Measurements from ENCODE around the gene CLCF1.

CLCF1 gene

GRCh38 chr11:67395555-67396258 is 22.3 kb upstream of the CLCF1 start:
- DNase-seq (ENCODE audit: low spot score): no peak

GRCh38 chr11:67393990-67394389 is 20.6 kb upstream of the CLCF1 start:
- DNase-seq (ENCODE audit: low spot score): no peak

DNA sequence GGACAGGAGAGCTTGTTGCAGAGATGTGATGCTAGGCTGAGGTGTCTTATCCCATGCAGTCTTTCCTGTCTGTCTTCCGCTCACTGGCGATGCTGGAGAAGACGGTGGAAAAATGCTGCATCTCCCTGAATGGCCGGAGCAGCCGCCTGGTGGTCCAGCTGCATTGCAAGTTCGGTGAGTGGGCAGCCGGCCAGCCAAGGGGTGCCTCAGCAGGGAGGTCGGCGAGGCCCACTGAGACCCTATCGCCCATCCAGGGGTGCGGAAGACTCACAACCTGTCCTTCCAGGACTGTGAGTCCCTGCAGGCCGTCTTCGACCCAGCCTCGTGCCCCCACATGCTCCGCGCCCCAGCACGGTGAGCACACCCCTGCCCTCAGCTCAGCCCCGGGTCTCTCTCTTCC is 20.0 kb upstream of the CLCF1 start:
- no peak for DNase-seq (ENCODE audit: low spot score)

DNA sequence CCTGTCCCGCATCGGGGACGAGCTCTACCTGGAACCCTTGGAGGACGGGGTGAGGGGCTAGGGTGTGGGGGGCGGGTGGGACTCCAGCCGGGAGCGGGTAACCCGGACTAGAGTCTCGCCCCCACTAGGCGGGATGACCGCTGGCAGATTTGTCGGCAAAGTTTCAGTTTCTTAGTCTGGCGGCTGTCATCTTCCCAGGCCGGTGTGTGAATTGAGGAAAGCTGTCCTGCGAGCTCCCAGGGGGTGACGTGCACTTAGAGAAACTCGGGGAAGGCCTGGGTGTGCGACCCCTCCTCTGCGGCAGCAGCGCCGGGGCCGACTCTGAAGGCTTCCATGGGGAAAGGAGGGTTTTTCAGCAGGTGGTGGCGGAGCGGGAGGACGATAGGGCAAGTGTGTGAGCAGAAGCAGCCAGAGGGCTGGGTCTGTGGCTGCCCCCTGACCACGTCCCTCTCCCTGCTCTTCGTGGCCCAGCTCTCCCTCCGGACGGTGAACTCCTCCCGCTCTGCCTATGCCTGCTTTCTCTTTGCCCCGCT is 18.9 kb upstream of the CLCF1 start:
- no peak for DNase-seq (ENCODE audit: low spot score)

GRCh38 chr11:67391304-67392182 is 18.1 kb upstream of the CLCF1 start, which contains the start of gene RAD9A:
RAD9A (plus strand) TSS chr11:67391986; CDS start chr11:67392045, 59 bp downstream.
- peak; percentile 98 for DNase-seq (ENCODE audit: low spot score)

DNA sequence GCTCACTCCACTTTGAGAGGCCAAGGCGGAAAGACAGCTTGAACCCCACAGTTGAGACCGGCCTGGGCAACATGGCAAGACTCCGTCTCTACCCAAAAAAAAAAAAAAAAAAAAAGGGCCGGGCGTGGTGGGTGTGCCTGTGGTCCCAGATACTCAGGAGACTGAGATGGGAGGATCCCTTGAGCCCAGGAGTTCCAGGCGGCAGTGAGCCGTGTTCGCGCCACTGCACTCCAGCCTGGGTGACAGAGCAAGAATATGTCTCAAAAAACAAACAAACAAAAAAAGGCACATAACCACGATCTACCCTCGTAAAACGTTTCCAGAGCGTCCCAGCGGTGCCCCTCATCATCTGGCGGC is 17.5 kb upstream of the CLCF1 start:
- DNase-seq (ENCODE audit: low spot score): no peak

- DNase-seq (ENCODE audit: low spot score): peak; percentile 77
These were observed 16.1 kb upstream of the CLCF1 start for GRCh38 chr11:67389477-67389876.

- DNase-seq (ENCODE audit: low spot score): no peak
These were observed 14.1 kb upstream of the CLCF1 start for GRCh38 chr11:67387518-67387917.

- no peak for DNase-seq (ENCODE audit: low spot score)
These were observed 13.7 kb upstream of the CLCF1 start for GRCh38 chr11:67387069-67387468.

DNA sequence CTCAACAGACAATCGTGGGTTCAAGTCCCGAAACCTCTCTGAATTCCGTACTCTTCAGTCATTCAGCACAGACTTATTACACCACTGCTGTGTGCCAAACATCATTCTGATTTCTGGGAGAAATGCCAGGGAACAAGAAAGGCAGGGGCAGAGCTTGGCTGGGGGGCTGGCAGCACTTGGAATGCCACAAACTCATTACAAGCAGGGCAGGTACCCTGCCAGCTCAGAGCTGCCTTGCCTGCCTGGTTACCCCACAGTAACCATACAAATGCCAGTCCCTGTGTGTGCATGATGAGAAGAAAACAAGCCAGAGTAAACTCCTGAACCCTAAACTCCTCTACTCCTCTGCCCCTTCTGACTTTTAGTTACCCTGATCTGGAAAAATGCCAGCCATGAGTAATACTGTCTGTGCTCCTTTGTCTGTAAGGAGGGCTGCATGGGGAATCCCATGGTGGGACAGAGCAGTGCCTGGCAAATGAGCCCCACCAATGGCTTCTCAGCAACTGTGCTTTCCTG is 11.5 kb upstream of the CLCF1 start:
- no peak for DNase-seq (ENCODE audit: low spot score)

- peak; percentile 86 for DNase-seq (ENCODE audit: low spot score)
These were observed 9.1 kb upstream of the CLCF1 start for GRCh38 chr11:67382276-67383136.

DNA sequence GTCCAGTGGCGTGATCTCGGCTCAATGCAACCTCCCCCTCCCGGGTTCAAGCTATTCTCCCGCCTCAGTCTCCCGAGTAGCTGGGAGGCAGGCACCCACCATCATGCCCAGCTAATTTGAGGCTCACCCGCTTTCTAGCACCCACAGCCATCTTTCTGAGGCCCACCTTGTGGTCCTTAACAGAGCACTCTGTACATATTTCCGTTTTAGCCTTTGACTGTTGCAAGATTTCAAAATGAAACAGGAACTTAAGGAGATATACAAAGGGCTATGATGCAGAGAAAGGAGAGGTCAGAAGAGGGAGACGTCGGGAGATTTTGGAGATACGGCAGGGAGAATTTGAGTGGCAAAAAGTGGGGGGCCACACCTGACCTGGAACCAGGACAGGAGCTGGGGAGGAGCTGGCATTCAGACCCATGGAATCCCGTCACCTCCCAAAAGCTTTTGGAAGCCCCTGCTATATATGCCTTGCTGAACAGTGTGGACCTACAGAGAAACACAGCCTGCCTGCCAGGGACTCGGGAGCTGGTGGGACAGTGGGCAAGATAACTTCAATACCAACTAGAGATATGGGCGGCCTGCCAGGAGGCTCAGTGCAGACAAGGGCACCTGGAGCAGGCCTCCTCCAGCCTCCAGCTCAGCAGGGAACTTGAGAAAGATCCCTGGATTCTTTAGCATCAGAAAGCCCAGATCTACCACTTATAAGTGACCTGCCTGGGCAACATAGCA is 8.0 kb upstream of the CLCF1 start:
- no peak for DNase-seq (ENCODE audit: low spot score)

- DNase-seq (ENCODE audit: low spot score): no peak
These were observed 6.0 kb upstream of the CLCF1 start for GRCh38 chr11:67379061-67380058.

- DNase-seq (ENCODE audit: low spot score): no peak
These were observed 5.1 kb upstream of the CLCF1 start for GRCh38 chr11:67378544-67378943.

- DNase-seq (ENCODE audit: low spot score): no peak
These were observed 3.7 kb upstream of the CLCF1 start for GRCh38 chr11:67376873-67377808.

GRCh38 chr11:67376063-67376820 is 2.8 kb upstream of the CLCF1 start:
- DNase-seq (ENCODE audit: low spot score): no peak

DNA sequence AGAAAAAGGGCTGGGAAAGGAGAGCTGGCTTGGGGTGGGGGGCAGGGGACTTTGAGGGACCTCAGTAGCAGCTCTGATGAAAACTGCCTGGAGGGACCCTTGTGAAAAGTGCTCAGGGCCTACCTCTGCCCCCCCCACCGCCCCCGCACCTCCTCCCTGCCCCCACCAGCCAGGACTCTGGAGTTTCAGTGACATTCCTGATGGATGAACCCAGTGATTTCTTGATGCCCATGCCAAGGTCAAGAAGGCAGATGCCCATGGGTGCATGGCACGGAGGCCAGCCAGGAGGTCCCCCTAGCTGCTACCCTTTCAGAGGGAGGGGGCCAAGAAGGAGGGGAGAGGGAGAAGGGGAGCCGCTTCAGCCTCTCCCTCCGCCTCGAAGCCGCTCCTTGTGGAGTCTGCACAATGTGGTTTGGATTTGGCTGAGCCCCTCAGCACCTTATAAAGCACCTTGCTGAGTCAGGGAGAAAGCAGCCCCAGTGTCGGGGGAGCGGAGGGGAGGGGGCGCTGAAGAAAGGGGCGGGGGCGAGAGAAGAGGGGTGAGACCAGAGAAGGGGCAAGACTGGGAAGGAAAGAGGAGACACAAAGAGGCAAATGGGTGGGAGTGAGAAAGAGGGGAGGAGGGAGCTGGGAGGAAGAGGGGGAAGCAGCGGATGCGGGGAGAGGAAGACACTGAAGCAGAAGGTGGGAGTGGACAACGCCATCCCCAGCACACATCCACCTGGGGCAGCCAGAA is 2.1 kb upstream of the CLCF1 start:
- no peak for DNase-seq (ENCODE audit: low spot score)

Data from ecto neural progenitor cell (in vitro differentiated cells).